Omental fat pad (tissue), 4 donors: Measurements from ENCODE around the gene MRPS23. TPM values are rescaled to one million over a fixed set of nuclear protein-coding genes. Genes with fewer than 3 reads are reported as not detected.

Experiments
- ATAC-seq: fragments of 150-250 bp; one replicate; pipeline ENCODE4 v1.9.1; 2016; ENCODE audit warnings: mild to moderate bottlenecking, moderate library complexity; ENCODE audit not compliant: low FRiP score
- DNase-seq: peaks from one replicate; pipeline ENCODE4 v3.0.0-alpha.2; 2019; ENCODE audit warnings: low spot score
- CTCF ChIP-seq, 3 donors: fragments of 450-650 bp; IDR thresholded peaks; one replicate each; pipeline ENCODE4 v1.5.1; 2016 to 2017; ENCODE audit warnings: antibody characterized with exemption in 3 of 3, mild to moderate bottlenecking in 3 of 3, moderate library complexity in 2 of 3
- total RNA-seq, 4 donors: library from RNA; depleted of rRNA; stranded (reverse); fragments of >200 nt; gene quantifications; one replicate each; pipeline ENCODE4 v1.1.0, GENCODE V29; 2016

The MRPS23 gene
- total RNA-seq, 4 donors from 2014 or later, result 7.9 to 17.1 (median 15.2) TPM

- TF ChIP-seq CTCF (IDR thresholded peaks at IDR 0.05), result no peak
Measured at GRCh38 chr17:57819285-57819684, 30.6 kb downstream of the MRPS23 start.

GRCh38 chr17:57818066-57818465 lies 31.8 kb downstream of the MRPS23 start:
- ATAC-seq, result no peak
- no peak for TF ChIP-seq CTCF (IDR thresholded peaks at IDR 0.05)
- no peak for DNase-seq

More at GRCh38 chr17:57819285-57819684, 30.6 kb downstream of the MRPS23 start:
- ATAC-seq, result no peak
- DNase-seq, result no peak

- no peak for TF ChIP-seq CTCF (IDR thresholded peaks at IDR 0.05)
- no peak for ATAC-seq
- no peak for DNase-seq
Measured at GRCh38 chr17:57817299-57817698, 32.5 kb downstream of the MRPS23 start.

- ATAC-seq (no peak), DNase-seq (no peak)
- TF ChIP-seq CTCF (IDR thresholded peaks at IDR 0.05), result no peak
Measured at GRCh38 chr17:57814421-57814820, 35.4 kb downstream of the MRPS23 start.

- no peak for TF ChIP-seq CTCF (IDR thresholded peaks at IDR 0.05)
- no peak for ATAC-seq
Measured at GRCh38 chr17:57811638-57812280, 38.1 kb downstream of the MRPS23 start.

GRCh38 chr17:57810721-57811637 lies 38.9 kb downstream of the MRPS23 start:
- TF ChIP-seq CTCF (IDR thresholded peaks at IDR 0.05), result no peak
- DNase-seq (no peak), ATAC-seq (no peak)

More at GRCh38 chr17:57811638-57812280, 38.1 kb downstream of the MRPS23 start:
- no peak for DNase-seq
